NCI-H2107 treated with DMSO at 0.1 percent for 48 hours (cell line): Measurements from ENCODE around the gene CHMP3.
"Not testable (repeated sequence)": the region's sequence is repeated elsewhere in the genome, so short reads cannot be mapped to it uniquely, and the experiment has no call there.

Experiments
- DNase-seq: peaks from one replicate; lab custom pipeline; 2025; ENCODE audit not compliant: unreplicated experiment; lab: John Stamatoyannopoulos, UW

Gene CHMP3

DNA sequence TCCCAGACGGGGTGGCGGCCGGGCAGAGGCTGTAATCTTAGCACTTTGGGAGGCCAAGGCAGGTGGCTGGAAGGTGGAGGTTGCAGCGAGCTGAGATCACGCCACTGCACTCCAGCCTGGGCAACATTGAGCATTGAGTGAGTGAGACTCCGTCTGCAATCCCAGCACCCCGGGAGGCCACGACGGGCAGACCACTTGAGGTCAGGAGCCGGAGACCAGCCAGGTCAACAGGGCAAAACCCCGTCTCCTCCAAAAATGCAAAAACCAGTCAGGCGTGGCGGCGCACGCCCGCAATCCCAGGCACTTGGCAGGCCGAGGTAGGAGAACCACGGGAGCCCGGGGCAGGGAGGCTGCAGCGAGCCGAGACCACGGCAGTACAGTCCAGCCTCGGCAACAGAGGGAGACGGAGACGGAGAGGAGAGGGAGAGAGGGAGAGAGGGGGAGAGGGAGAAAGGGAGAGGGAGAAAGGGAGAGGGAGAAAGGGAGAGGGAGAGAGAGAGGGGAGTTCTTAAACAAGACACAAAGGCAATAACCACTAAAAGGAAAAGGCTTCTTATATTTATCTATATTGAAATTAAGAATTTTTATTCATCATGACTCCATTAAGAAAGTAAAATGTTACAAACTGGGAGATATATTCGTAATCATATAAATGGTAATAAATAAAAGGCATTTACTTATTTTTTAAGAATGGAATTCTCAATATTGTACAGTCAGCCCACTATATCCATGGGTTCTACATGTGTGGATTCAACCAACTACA is 13.1 kb downstream of the CHMP3 start:
- DNase-seq, result not testable (repeated sequence)

GRCh38 chr2:86549440-86549839 is 13.8 kb downstream of the CHMP3 start:
- not testable (repeated sequence) for DNase-seq

- not testable (repeated sequence) for DNase-seq
Observed at GRCh38 chr2:86548913-86549396, 14.3 kb downstream of the CHMP3 start.

DNA sequence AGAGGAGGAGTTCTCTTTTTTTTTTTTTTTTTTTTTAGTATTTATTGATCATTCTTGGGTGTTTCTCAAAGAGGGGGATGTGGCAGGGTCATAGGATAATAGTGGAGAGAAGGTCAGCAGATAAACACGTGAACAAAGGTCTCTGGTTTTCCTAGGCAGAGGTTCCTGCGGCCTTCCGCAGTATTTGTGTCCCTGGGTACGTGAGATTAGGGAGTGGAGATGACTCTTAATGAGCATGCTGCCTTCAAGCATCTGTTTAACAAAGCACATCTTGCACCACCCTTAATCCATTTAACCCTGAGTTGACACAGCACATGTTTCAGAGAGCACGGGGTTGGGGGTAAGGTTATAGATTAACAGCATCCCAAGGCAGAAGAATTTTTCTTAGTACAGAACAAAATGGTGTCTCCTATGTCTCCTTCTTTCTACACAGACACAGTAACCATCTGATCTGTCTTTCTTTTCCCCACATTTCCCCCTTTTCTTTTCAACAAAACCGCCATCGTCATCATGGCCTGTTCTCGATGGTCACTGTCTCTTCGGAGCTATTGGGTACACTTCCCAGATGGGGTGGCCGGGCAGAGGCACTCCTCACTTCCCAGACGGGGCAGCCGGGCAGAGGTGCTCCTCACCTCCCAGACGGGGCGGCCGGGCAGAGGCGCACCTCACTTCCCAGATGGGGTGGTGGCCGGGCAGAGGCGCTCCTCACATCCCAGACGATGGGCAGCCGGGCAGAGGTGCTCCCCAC is 14.9 kb downstream of the CHMP3 start:
- not testable (repeated sequence) for DNase-seq

GRCh38 chr2:86545296-86545924 is 17.8 kb downstream of the CHMP3 start:
- not testable (repeated sequence) for DNase-seq

- DNase-seq, result not testable (repeated sequence)
Observed at GRCh38 chr2:86544278-86545099, 18.8 kb downstream of the CHMP3 start.

GRCh38 chr2:86543793-86544192 is 19.4 kb downstream of the CHMP3 start:
- DNase-seq, result no peak

DNA sequence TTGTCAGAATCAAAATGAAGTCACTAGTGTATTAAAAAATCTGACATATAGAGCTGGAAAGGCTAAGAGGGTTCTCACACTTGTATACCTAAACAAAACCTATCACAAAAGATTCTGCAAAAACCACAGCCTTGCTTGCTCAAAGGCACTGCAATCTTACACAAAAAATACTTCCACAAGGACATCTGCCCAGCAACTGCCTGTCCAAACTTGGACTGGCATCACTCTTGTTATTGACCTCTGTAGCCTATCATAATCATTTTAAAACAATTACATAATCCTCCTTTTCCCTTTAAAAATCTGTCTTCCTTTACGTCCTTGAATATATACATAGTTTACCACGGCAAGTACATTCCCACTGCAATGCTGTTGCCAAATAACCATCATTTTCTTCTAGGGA is 19.9 kb downstream of the CHMP3 start:
- no peak for DNase-seq

DNA sequence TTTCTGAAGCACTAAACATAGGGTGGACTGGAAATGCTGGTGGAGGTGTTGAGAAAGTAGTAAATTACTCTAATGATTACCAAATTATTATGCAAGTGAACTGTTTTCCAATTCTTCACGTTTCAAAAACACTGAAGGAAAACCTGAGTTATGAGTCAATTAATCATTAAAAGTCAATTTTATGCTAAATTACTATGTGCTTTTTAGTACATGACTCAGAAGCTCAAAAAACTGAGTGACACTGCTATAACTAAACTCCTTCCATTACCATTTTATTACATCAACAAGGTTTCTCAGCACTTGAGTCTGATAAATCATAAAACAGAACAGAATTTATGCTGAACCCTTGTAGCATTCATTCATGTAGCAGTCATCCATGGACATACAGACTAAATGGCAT is 20.4 kb downstream of the CHMP3 start:
- no peak for DNase-seq

DNA sequence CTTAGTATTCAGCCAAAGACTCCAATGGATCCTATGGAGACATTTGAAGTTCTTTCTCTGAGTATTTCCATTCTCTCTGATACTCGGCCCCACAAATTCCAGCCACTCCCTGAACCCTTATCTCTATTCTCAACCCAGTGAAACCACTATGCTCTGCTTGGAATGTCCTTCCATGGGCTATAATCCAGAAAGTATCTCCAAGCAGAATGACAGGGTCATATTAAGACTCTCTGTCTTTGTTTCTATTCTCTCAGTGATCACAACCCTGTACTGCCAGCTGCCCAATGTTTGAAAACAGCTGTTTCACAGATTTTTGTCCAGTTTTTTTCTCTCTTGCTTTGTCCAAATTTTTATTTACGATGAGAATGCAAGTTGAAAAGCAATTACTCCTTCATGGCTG is 21.9 kb downstream of the CHMP3 start:
- no peak for DNase-seq

- no peak for DNase-seq
Observed at GRCh38 chr2:86533589-86533988, 29.7 kb downstream of the CHMP3 start.

- DNase-seq, result no peak
Observed at GRCh38 chr2:86525421-86526340, 37.6 kb downstream of the CHMP3 start.

- no peak for DNase-seq
Observed at GRCh38 chr2:86523491-86523890, 39.8 kb downstream of the CHMP3 start.

DNA sequence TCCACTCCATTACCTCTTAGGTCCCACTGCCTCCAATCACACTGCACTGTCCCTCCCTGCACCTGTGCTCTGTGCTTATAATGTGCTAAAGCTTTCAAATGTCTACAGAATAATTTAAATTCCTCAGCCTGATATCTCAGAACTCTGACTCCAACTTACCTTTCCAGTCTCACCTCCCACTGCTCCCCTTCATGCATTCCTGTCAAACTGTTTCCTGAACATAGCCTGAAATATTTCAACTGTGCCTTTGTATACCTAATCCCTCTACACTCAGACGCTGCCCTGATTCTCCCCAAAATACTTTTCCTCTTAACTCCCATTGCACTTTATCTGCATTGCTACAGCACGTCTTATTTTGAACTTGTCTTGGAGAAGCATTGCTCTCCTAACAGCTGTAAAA is 40.5 kb downstream of the CHMP3 start:
- DNase-seq, result no peak

GRCh38 chr2:86521922-86522321 is 41.3 kb downstream of the CHMP3 start:
- DNase-seq, result no peak

- DNase-seq, result no peak
Observed at GRCh38 chr2:86520153-86520552, 43.1 kb downstream of the CHMP3 start.

DNA sequence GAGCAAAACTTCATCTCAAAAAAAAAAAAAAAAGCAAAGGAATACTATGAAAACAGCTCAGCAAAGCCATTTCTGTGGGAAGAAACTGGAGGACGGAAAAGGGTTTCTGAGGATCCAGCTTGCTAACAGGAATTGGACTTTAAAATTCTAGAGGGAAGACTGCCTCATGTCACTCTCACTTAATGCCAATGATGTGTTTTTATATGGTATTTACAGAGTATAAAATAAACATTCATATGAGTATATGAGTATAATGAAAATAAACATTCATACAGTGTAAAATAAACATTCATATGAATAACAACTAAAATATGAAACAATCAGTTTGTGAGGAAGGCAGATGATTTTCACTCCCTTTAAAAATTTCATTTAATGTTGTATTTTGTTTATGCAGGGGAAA is 43.9 kb downstream of the CHMP3 start:
- DNase-seq, result no peak

DNA sequence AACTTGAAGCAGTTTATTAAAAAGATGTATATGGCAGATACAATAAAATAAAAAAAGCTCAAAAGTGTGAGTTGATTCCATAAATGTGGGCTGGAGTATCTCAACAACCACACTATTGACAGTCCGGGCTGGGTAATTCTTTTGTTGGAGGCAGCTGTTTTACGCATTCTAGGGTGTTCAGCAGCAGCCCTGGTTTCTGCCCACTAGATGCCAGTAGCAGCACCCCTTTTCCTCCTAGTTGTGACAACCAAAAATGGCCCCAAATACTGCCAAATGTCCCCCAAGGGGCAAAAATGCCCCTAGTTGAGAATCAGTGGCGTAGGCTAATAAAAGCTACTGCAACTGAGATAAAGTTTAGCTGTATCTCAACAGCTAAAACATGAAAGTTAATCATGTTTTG is 44.8 kb downstream of the CHMP3 start:
- no peak for DNase-seq

GRCh38 chr2:86513948-86514660 is 49.1 kb downstream of the CHMP3 start:
- DNase-seq, result no peak
